HG03139 (cell line): ENCODE measurements around the gene ADAT1.

ENCODE experiments used
- ATAC-seq: cut with Tn5 transposase; IDR thresholded peaks from one replicate; pipeline ENCODE4 v1.9.1; 2021; ENCODE audit not compliant: unreplicated experiment

Gene ADAT1

DNA sequence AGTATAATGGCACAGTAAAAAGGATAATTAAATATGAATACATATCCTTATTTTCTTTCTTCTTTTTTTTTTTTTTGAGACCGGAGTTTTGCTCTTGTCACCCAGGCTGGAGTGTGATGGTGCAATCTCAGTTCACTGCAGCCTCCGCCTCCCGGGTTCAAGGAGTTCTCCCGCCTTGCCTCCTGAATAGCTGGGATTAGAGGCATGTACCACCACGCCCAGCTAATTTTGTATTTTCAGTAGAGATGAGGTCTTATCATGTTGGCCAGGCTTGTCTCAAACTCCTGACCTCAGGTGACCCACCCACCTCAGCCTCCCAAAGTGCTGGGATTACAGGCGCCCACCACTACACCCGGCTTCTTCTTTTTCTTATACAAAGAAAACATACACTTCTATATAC is 44.9 kb downstream of the ADAT1 start:
- no peak for ATAC-seq

DNA sequence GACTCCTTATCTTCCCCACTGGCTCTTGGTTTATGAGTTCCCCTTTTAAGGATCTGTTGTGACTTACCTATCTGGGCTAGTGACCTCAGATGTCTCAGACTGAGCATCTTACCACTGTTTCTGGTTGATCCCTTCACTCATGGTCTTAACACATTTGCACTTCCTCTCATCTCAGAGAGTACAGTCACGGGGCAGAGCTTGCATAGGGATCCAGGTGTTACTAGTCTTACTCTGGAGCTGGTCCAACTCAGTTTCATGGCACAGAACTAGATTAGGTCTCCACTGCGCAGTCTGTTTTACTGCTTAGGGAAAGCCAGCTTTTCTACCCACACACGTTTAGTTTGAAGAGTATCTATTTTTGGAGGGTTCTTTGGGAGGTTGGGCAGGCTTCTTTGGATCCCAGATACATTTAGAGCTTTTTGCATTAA is 46.7 kb downstream of the ADAT1 start:
- peak; percentile 46 for ATAC-seq

DNA sequence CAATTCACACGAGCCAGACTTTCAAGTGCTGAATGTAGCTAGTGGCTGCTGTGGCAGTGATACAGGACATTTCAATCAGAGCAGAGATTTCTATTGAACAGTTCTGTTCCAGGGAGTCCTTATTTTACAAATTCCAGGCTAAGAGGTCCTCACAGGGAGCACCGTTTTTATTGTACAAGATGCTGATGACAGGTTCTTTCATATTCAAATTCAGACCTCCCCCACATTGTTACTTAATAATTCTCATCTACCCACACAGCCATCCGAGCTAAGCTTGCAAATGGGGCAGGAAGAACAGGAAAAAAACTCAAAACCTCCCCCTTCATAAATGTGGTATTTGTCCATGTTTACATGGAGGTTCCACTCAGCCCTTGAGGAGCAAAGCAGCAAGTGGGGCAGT is 47.1 kb downstream of the ADAT1 start:
- ATAC-seq: no peak

DNA sequence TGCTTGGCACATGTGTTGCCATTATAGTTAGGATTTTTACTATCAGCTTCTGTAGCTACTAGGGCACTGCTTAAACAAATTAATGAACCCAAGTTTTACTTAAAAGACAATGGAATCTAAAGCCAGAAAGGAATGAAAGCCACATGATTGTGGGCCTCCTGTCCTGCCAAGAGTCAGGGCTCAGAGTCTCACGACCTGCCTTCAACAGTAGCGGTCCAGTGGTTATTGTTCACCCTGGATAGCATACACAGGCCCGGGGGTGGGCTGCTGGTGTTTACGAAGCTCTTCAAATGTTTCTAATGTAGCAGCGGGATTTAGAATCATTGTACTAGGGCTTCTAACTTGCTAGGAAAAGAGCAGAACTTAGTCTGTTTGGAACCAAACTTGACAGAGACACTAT is 49.1 kb downstream of the ADAT1 start:
- ATAC-seq: no peak

DNA sequence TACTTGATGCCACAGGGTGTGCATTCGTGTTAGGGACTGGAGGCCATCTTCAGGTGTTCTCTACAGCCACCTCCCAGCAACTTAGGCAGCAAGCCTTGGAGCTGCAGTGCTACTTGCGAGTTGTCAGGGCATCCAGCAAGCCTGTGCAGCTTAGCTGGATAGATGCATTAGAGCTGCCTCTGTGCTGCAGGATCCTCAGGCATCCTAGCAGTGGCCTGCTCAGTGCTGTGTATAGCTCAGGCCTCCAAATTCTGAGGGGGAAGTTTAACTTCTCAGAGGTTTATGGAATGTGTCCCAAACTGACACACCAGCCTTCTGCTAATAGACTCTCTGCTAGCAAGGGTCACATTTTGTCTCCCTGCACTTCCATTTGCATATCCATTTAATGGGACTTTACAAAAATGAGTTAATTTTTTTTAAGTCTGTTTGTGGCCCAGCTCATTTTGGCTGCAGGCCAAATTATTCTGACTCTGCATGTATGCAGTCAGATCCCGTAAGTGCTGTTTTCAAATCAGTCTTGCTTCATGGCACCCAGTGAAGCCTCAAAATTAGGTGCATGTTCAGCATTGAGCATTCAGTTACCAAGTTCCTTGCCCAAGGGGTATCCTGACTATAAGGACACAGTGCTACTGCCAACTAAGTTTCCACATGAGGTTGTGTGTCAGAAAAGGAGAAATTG is 50.1 kb downstream of the ADAT1 start:
- ATAC-seq: no peak

DNA sequence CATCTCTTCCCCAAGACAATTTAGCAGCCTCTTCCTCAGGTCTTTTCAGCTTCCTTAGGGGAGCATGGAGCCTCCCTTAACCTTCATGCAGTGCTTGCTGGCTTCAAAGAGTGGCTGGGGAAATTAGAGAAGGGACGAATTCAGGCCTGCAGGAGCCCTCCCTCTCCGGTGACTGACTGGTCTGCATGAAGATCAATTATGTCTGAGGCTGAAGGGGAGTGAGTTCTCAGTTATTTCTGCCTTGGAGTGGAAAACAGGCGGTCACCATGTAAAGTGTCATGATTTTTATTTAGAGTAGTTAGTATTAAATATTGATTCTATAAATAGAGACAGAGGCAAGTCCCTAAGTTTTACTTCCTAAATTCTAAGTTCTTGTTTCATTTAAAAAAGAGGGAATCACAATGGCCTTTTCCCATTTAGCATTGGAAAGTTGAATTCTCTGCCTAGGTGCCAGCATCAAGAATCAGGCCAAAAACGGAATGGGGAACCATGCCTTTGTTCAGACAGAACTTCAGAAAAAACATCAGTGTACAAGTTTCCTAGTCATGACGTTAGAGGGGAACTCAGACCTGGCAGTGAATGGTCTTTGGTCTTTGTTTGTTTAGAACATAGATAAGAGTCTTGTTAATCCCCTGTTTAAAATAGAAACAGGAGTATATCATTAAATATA is 52.5 kb downstream of the ADAT1 start:
- ATAC-seq: no peak

DNA sequence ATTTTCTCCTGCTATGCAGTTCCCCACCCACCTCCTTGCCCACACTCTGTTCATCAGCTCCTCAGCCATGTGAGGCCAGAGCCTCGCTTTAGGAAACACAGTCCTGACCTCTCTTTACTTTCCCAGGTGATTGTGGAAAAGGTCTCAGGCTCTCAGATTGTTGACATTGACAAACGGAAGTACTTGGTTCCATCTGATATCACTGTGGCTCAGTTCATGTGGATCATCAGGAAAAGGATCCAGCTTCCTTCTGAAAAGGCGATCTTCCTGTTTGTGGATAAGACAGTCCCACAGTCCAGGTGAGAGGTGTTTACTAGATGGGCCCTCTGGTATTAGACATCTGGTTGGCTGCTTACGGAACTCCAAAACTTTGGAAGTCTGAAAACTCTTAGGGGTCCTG is 55.2 kb downstream of the ADAT1 start:
- ATAC-seq: no peak

DNA sequence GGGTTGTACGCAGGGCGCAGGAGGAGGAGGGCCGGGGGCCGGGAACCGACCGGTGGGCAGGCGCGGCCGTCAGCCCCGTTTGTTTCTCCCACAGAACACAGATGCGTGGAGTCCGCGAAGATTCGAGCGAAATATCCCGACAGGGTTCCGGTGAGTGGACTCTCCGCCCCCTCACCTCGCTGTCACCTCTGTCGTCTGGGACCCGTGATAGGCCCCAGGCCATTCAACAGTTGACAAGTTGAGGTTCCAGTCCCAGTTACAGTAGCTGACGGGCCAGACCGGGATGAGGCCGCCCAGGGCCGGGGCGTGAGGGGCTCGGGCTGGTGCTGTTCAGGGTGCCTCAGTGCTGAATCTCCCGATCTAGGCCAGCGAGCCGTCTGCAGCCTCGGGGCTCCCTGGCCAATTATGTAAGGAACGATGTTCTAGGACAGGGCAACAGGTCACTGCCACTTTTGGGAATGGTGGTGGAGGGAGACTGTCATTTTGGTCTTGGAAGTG is 56.3 kb downstream of the ADAT1 start:
- peak; percentile 4 for ATAC-seq

DNA sequence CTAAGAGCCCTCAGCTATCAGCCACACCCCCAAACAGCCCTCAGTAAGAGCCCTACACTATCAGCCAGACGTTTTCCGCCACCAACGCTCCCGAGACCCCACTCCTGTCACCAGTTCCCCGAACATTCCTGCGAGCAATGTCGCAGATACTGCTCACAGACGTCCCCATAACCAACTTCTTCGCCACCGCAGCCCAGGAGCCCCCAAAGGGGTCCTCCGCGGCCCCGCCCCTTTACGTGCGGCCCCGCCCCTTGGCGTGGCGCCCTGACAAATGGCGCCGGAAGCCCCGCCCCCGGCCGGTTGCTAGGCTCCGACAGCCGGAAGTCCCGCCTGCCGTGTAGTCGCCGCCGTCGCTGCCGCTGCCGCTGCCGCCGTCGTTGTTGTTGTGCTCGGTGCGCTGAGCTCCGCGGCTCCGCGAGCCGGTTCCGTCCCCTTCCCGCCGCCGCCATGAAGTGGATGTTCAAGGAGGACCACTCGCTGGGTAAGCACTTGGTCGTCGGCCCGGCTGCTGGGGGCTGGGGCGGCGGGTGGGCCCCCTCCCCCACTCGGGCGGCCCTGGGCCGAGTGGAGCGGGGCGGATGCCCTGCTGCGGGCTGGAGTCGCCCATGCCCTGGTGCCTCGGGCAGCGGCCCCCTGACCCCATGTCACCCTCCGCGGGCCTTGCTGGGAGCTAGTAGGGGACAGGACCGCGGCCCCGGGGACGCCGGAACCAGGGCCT is 56.9 kb downstream of the ADAT1 start, which contains the start of gene GABARAPL2:
GABARAPL2 (plus strand) TSS at position 340 of the 718 bp plus-strand sequence; CDS start at position 448, 108 bp downstream.
- peak; percentile 66 for ATAC-seq

DNA sequence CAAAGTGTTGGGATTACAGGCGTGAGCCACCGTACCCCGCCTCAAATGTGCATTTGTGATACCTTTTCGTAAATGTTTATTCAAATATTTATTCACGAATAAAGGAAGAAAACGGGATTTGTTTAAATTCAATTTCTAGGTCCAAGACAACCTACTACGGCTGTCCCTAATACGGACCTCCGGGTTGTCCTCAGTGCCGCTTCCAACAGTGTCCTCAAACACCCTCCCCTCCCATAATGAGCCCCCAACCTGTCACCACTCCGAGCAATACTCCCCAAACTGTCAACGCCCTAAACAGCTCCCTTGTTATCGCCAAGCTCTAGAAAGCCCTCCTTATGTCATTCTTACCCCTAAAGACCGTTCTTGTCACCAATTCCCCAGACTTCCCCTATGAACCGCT is 57.4 kb downstream of the ADAT1 start:
- peak; percentile 9 for ATAC-seq

DNA sequence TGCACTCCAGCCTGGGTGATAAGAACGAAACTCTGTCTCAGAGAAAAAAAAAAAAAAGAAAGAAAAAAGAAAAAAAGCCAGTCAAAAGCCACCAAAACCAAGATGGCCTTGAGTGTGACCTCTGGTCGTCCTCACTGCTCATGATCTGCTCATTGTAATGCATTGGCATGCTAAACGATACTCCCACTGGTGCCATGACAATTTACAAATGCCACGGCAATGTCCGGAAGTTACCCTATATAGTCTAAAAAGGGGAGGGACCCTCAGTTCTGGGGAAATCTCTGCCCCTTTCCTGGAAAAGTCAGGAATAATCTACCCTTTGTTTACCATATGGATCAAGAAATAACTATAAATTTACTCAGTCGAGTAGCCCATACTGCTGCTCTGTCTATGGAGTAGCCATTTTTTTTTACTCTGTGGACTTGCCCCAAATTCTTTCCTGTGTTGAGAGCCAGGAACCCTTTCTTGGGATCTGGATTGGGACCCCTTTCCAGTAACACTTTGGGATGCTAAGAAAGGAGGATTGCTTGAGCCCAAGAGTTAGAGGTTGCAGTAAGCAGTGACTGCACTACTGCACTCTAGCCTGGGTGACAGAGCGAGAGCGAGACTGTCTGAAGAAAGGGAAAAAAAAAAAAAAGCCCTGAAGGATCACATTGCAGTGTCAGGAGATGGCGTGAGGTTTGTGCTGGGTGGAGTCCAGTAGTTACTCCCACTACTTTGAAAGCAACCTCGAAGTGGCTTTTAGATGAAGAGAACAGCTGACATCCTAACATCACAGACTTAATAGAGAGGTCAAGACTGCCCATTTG is 63.3 kb downstream of the ADAT1 start:
- ATAC-seq: no peak

DNA sequence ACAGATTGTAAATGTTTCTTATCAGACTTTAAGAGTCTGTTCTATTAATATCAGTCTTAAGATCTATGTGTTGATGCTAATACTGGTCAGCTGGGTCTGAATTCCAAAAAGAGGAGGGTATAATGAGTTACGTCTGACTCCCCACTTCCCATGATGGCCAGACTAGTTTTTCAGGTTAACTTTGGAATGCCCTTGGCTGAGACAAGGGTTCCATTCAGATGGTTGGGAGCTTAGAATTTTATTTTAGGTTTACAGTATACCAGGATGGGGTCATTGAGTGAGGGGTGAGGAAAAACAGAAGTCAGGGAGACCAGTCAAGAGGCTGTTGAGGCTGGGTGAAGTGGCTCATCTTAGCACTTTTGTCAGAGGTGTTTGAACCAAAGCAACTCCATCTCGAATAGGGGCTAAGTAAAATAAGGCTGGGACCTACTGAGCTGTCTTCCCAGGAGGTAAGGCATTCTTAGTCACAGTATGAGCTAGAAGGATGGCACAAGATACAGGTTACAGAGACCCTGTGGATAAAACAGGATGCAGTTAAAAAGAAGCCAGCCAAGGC is 64.2 kb downstream of the ADAT1 start:
- no peak for ATAC-seq

DNA sequence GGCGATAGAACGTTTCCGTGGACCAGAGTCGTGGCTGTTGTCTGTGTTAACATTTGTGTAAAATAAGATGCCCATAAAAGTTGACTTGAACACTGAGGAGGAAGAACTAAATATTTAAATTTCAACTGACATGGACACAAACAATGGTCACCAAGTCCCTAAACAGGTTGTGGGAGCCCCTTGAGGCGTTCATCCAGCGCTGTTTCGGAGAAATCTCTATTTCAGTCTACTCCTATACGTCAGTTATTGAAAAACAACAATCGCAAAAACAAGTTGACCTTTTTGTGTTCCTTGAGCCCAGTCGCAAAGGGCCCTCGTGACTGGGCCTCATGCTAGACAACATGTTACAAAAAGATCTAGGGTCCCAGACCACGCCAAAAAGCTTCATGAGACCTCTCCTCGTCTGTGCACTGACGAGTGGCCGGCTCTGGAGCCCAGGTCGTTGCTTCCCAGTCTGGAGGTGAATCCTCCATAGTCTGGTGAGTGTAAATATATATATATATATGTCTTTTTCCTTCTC is 66.6 kb downstream of the ADAT1 start:
- ATAC-seq: no peak

DNA sequence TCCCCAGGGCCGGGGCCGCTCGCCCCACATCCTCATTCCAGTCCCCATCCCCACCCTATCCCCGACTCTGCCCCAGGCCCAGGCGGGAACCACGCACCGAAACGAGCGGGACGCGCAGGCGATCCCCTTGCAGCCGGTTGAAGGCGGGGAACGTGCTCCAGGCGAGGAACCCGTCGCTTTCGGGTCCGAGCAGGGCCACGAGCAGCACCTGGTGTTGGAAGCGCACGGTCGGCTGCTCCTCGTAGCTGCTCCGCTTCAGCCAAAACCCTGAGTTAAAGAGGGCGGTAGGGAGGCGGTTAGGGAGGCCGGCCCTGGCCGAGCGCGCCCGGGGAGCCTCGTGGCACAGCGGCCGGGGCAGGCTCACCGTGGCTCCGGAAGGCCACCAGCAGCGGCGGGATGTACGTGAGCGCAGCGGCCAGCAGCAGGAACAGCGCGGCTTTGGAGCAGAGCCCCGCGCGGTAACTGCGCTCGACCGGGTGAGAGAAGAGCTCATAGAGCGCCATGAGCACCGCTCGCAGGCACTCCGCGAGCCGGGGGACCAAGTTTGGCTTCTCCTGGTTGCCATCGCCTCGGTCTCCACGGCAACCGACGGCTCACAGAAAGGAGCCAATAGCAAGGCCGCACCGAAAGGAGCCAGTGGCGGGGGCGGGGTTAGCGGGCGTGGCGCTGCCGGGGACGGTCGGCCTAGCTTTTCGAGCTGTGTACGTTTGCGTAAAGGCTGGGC is 67.2 kb downstream of the ADAT1 start, which contains the start of gene TMEM231:
TMEM231 (minus strand) TSS at position 546 of the 724 bp plus-strand sequence; CDS start at position 503, 43 bp downstream.
- ATAC-seq: peak; percentile 96

DNA sequence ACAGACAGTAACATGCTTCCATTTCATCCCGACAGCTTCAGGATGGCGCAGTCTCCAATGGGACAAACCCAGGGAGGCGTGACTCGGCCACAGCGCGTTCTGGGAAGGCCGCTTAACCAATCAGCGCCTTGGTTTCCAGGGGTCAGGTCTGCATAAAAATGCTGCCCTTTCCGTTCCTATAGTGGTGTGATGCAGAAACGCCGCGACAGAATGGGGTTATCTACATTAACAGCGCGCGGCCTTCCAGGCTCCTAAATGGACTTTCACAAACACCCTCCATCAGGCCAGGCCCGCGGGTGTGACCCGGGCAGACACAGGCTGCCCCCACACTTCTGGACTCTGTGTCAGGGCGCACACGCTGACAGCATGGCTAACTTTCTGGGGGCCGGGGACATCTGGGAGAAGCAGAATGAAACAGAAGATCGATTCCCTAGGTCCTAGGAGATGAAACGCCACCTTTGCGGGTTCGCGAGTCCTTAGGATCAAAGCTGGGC is 67.8 kb downstream of the ADAT1 start:
- ATAC-seq: peak; percentile 30

DNA sequence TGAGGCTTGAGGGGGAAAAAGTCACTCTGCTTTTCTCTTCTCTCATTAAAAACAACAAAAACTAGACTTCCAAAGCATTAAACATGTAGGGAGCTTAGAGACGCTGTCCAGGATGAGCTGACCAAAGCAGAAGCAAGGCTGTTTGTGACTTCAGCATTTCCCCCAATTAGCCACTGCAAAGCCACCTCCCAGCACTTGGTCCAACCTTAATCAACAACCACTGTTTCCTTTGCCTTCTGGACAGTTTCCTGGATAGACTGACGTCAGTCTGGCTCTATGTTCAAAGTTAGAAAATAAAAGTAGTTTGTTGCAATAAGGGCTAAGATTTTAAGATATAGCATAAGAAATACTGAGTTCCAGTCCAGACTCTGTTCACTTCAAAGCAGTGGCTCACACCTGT is 70.1 kb downstream of the ADAT1 start:
- ATAC-seq: no peak

DNA sequence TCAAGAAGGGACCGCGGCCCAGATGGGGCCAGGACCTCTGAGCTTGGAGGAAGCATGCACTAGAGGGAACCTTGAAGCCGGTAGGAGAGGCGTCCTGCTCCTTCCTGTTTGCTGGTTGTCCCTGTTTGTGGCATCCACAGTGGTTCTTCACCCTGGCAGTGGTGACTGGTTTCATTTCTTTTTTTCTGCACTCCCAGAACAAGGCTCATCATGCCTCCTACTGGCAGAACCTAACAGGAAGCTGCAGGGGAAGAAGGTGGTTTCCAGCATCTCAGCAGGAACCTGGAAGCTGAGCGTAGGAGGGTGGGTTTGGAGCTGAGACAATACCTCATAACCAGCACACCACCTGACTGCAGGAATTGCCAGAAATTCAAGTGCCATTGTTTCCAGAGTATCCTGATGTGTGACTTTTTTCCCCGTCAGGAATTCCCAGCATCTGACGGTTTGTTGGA is 72.8 kb downstream of the ADAT1 start:
- ATAC-seq: peak; percentile 76
